Activated naive CD4-positive, alpha-beta T cell treated with anti-CD3 and anti-CD28 coated beads, Interleukin-2, amount 50 U/mL, for 72 hours (primary cell): ENCODE measurements around the gene LBHD1. TPM values are rescaled to one million over a fixed set of nuclear protein-coding genes. Genes with fewer than 3 reads are reported as not detected.

Experiments
- ATAC-seq, 2 donors: fragments of 150-1000 bp; cut with Tn5 transposase; 2 replicates each; pipeline ENCODE4 v1.10.0; 2021; ENCODE audit warnings: mild to moderate bottlenecking in 2 of 2, moderate library complexity in 2 of 2
- DNase-seq, 2 donors: peaks; one replicate each; pipeline ENCODE4 v3.0.0; 2021 to 2022; ENCODE audit warnings: low spot score in 2 of 2
- H3K27ac Mint-ChIP-seq, 2 donors: one replicate each; pipeline ENCODE4 v1.8.0; 2022; ENCODE audit warnings: mild to moderate bottlenecking in 2 of 2, mixed read lengths in 2 of 2
- H3K36me3 Mint-ChIP-seq, 2 donors: one replicate each; pipeline ENCODE4 v1.8.0; 2022; ENCODE audit warnings: mixed read lengths in 2 of 2
- H3K9me3 Mint-ChIP-seq, 2 donors: one replicate each; pipeline ENCODE4 v1.8.0; 2022; ENCODE audit warnings: mixed read lengths in 2 of 2
- total RNA-seq, 2 donors: library from RNA; stranded (reverse); gene quantifications; one replicate each; pipeline ENCODE4 v1.2.3, GENCODE V29; 2022

LBHD1 gene
- total RNA-seq, result 10 to 100 TPM; 16.6 to 24.3 TPM

GRCh38 chr11:62671608-62672389 lies at the start of gene LBHD1, which contains the start of gene UQCC3:
Gene LBHD1, minus strand, starts transcription at chr11:62672267. Its CDS starts 2,236 bp downstream, at chr11:62670031.
Gene UQCC3, plus strand, starts transcription at chr11:62671673. Its CDS starts 73 bp downstream, at chr11:62671746.
- no peaks in the 10 kb centered on the region for H3K9me3 Mint-ChIP-seq
- DNase-seq (peak; percentile 79 to 80), ATAC-seq (peak; percentile 89 to 91)
- H3K36me3 Mint-ChIP-seq, result peaks cover 29 to 48% of the 10 kb centered on the region in 2 donors
- H3K27ac Mint-ChIP-seq, result peak within 1 kb of the TSS; percentile 97 to 98

- DNase-seq, result no peak
- H3K9me3 Mint-ChIP-seq, result no peaks in the 10 kb centered on the region
- ATAC-seq, result peak; percentile 14 to 41
- peaks cover 66 to 86% of the 10 kb centered on the region in 2 donors for H3K36me3 Mint-ChIP-seq
- H3K27ac Mint-ChIP-seq, result peak overlapping the region in 1 of 2 donors; percentile 62
Observed at GRCh38 chr11:62719302-62719978, 47.4 kb upstream of the LBHD1 start.

GRCh38 chr11:62716816-62717215 lies 44.7 kb upstream of the LBHD1 start:
- DNase-seq (no peak), ATAC-seq (no peak)
- no peaks in the 10 kb centered on the region for H3K9me3 Mint-ChIP-seq
- H3K27ac Mint-ChIP-seq, result peak overlapping the region in 1 of 2 donors; percentile 60
- H3K36me3 Mint-ChIP-seq, result peaks cover 44 to 74% of the 10 kb centered on the region in 2 donors

GRCh38 chr11:62716206-62716605 lies 44.1 kb upstream of the LBHD1 start:
- Mint-ChIP-seq H3K27ac (peak overlapping the region; percentile 8 to 56), H3K36me3 (peaks cover 38 to 72% of the 10 kb centered on the region in 2 donors), H3K9me3 (no peaks in the 10 kb centered on the region)
- DNase-seq (no peak), ATAC-seq (no peak)

- H3K27ac Mint-ChIP-seq, result peak overlapping the region; percentile 8 to 70
Observed at GRCh38 chr11:62715150-62716130, 43.4 kb upstream of the LBHD1 start.

GRCh38 chr11:62713343-62713742 lies 41.3 kb upstream of the LBHD1 start:
- H3K27ac Mint-ChIP-seq, result peak overlapping the region; percentile 62 to 71
- peaks cover 32 to 64% of the 10 kb centered on the region in 2 donors for H3K36me3 Mint-ChIP-seq
- DNase-seq (no peak), ATAC-seq (no peak)
- H3K9me3 Mint-ChIP-seq, result no peaks in the 10 kb centered on the region

More at GRCh38 chr11:62715150-62716130, 43.4 kb upstream of the LBHD1 start:
- no peak for DNase-seq
- ATAC-seq, result no peak
- H3K36me3 Mint-ChIP-seq, result peaks cover 33 to 72% of the 10 kb centered on the region in 2 donors
- no peaks in the 10 kb centered on the region for H3K9me3 Mint-ChIP-seq

- H3K27ac Mint-ChIP-seq, result peak overlapping the region; percentile 71 to 90
- no peak for DNase-seq
Observed at GRCh38 chr11:62712861-62713260, 40.8 kb upstream of the LBHD1 start.

GRCh38 chr11:62712276-62712812 lies 40.3 kb upstream of the LBHD1 start:
- no peaks in the 10 kb centered on the region for H3K9me3 Mint-ChIP-seq
- no peak for DNase-seq
- no peak for ATAC-seq
- H3K36me3 Mint-ChIP-seq, result peaks cover 25 to 56% of the 10 kb centered on the region in 2 donors
- peak overlapping the region; percentile 71 to 90 for H3K27ac Mint-ChIP-seq

More at GRCh38 chr11:62712861-62713260, 40.8 kb upstream of the LBHD1 start:
- no peak for ATAC-seq
- H3K9me3 Mint-ChIP-seq, result no peaks in the 10 kb centered on the region
- peaks cover 30 to 60% of the 10 kb centered on the region in 2 donors for H3K36me3 Mint-ChIP-seq

GRCh38 chr11:62710001-62710345 lies 37.9 kb upstream of the LBHD1 start:
- H3K9me3 Mint-ChIP-seq, result no peaks in the 10 kb centered on the region
- ATAC-seq (no peak), DNase-seq (peak in 1 of 2 donors; percentile 36)
- peak overlapping the region; percentile 97 to 98 for H3K27ac Mint-ChIP-seq
- H3K36me3 Mint-ChIP-seq, result peaks cover 16 to 41% of the 10 kb centered on the region in 2 donors

- DNase-seq, result peak; percentile 89 to 91
- H3K27ac Mint-ChIP-seq, result peak overlapping the region; percentile 97 to 98
- no peaks in the 10 kb centered on the region for H3K9me3 Mint-ChIP-seq
- peaks cover 16 to 37% of the 10 kb centered on the region in 2 donors for H3K36me3 Mint-ChIP-seq
- ATAC-seq, result peak; percentile 74 to 84
Observed at GRCh38 chr11:62709247-62710000, 37.4 kb upstream of the LBHD1 start.

- Mint-ChIP-seq H3K9me3 (no peaks in the 10 kb centered on the region), H3K36me3 (peaks cover 16 to 33% of the 10 kb centered on the region in 2 donors), H3K27ac (peak overlapping the region; percentile 97 to 98)
- peak; percentile 54 to 63 for DNase-seq
- peak; percentile 31 to 40 for ATAC-seq
Observed at GRCh38 chr11:62708793-62709192, 36.7 kb upstream of the LBHD1 start.

GRCh38 chr11:62708392-62708791 lies 36.3 kb upstream of the LBHD1 start:
- H3K36me3 Mint-ChIP-seq, result peaks cover 16 to 33% of the 10 kb centered on the region in 2 donors
- ATAC-seq, result no peak
- no peak for DNase-seq
- no peaks in the 10 kb centered on the region for H3K9me3 Mint-ChIP-seq
- H3K27ac Mint-ChIP-seq, result peak overlapping the region; percentile 97 to 98

- no peak for ATAC-seq
- Mint-ChIP-seq H3K27ac (peak within 1 kb of the TSS; percentile 87 to 98), H3K9me3 (no peaks in the 10 kb centered on the region), H3K36me3 (peaks cover 16 to 31% of the 10 kb centered on the region in 2 donors)
- no peak for DNase-seq
Observed at GRCh38 chr11:62707277-62707861, 35.3 kb upstream of the LBHD1 start, which contains the start of the genes BSCL2 and GNG3. Gene BSCL2, minus strand, starts transcription at chr11:62707424. Its CDS starts 229 bp downstream, at chr11:62707195. Gene GNG3, plus strand, starts transcription at chr11:62707676. Its CDS starts 620 bp downstream, at chr11:62708296.

- Mint-ChIP-seq H3K27ac (peak overlapping the region; percentile 45 to 74), H3K9me3 (no peaks in the 10 kb centered on the region), H3K36me3 (peaks cover 16 to 31% of the 10 kb centered on the region in 2 donors)
- no peak for ATAC-seq
- no peak for DNase-seq
Observed at GRCh38 chr11:62706850-62707247, 34.8 kb upstream of the LBHD1 start.
